CD4-positive, alpha-beta T cell treated with Interleukin-4 for 1 hour (primary cell): ENCODE data around the gene TFDP1.

Source experiments
- DNase-seq, 2 donors: peaks; one replicate each; pipeline ENCODE4 v3.0.0-alpha.2; 2020 to 2022

TFDP1 gene

GRCh38 chr13:113636266-113636963 is 51.9 kb downstream of the TFDP1 start:
- DNase-seq, result peak in 1 of 2 donors; percentile 1

- DNase-seq, result peak in 1 of 2 donors; percentile 5
Observed at GRCh38 chr13:113637262-113638160, 53.0 kb downstream of the TFDP1 start.

DNA sequence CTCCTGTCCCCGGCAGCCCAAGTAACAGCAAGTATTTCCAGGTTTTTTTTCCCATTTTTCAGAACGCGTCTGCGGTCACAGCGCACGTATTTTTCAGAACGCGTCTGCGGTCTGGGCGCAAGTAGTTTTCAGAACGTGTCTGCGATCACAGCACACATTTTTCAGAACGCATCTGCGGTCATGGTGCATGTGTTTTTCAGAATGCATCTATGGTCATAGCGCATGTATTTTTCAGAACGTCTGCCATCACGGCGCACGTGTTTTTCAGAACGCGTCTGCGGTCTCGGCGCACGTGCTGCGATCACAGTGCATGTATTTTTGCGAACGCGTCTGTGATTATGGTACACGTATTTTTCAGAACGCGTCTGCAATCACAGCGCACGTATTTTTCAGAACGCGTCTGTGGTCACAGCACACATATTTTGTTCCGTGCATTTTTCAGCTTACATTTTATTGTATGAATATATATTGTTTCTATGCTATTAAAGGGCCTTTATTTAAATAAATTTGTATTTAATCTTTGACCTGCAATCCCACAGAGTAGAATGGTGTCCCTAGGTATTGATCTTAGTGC is 53.7 kb downstream of the TFDP1 start:
- DNase-seq, result no peak

- no peak for DNase-seq
Observed at GRCh38 chr13:113638806-113639205, 54.3 kb downstream of the TFDP1 start.

DNA sequence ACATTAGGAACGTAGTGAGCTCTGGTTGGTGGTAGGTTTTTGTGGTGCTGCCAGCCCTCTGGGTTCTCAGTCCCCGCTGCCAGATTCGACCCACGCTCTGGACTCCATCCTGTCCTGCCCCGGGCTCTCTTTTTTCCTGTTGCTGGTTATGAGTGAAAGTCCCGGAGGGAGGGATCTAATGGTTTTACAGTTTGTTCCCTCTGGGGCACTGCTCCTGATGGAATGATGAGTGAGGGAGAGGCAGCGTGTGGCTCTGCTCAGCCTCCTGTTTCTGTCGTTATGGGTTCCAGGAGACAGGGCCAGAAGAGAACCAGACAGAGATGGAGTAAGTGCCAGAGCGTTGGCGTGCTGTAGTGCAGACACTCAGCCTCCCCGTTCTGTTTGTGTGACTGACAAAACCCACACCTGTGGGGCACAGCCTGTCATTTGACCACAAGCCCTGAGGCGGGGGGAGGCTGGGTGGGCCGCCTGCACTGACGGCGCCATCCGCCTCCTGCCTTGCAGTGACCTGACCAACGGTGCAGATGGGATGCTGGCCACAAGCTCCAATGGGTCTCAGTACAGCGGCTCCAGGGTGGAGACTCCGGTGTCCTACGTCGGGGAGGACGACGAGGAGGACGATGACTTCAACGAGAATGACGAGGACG is 55.2 kb downstream of the TFDP1 start:
- DNase-seq, result no peak

DNA sequence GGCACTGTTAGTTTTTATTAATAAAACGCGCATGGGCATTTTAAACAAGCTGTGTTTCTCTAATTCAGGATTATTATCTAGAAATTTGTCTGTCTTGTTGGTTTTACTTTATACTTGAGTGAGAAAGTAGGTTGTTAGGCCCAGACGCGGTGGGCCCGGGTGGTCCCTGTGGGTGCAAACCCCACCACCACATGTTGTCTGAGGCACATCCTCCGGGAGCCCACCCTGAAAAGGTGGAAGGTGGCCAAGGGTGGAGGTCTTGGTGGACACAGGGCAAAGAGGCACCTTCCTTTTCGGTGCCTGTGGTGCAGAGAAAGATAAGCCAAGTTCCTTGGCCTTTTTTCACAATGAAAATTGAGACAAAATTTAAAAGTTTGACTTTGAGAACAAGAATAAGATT is 56.9 kb downstream of the TFDP1 start:
- no peak for DNase-seq

DNA sequence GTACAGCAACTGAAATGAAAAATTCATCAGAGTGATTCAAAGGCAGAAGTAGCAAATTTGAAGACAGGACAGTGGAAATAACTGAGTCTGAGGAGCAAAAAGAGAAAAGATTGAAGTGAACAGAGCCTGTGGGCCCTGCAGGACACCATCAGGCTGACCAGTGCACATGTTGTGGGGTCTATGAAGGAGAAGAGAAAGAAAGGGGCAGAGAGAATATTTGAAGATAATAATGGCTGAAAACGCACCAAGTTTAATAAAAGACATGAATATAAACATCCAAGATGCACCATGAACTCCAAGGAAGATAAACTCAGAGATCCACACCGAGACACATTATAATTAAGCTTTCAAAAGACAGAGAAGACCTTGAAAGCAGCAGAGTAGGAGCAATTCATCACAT is 58.0 kb downstream of the TFDP1 start:
- no peak for DNase-seq

- no peak for DNase-seq
Observed at GRCh38 chr13:113643593-113643992, 59.0 kb downstream of the TFDP1 start.

GRCh38 chr13:113644800-113645199 is 60.2 kb downstream of the TFDP1 start:
- DNase-seq, result no peak

DNA sequence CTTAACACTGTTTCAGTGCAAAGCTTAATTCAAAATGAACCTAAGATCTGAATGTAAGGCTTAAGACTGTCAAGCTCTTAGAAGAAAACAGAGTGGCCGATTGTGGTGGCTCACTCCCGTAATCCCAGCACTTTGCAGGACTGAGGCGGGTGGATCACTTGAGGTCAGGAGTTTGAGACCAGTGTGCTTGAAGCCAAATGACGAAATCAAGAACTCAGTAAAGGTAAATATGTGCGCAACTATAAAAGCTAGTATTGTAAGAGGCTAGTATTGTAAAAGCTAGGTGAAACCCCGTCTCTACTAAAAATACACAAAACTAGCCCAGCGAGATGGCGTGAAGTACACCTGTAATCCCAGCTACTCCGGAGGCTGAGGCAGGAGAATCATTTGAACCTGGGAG is 60.8 kb downstream of the TFDP1 start:
- DNase-seq, result no peak

DNA sequence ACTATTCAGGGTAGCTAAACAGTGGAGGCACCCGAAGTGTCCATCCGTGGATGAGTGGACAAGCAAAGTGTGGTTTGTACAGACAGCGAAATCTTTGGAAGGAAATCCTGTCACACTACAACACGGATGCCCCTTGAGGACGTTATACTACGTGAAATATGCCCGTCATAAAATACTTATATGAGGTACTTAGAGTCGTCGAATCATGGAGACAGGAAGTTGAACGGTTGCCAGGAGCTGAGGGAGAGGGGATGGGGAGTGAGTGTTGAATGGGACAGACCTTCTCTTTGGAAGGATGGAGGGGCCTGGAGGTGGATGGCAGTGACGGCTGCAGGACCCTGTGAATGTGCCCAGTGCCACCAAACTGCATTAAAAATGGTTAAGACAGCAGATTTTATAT is 61.8 kb downstream of the TFDP1 start:
- no peak for DNase-seq

GRCh38 chr13:113646921-113647340 is 62.4 kb downstream of the TFDP1 start:
- peak in 1 of 2 donors; percentile 9 for DNase-seq

DNA sequence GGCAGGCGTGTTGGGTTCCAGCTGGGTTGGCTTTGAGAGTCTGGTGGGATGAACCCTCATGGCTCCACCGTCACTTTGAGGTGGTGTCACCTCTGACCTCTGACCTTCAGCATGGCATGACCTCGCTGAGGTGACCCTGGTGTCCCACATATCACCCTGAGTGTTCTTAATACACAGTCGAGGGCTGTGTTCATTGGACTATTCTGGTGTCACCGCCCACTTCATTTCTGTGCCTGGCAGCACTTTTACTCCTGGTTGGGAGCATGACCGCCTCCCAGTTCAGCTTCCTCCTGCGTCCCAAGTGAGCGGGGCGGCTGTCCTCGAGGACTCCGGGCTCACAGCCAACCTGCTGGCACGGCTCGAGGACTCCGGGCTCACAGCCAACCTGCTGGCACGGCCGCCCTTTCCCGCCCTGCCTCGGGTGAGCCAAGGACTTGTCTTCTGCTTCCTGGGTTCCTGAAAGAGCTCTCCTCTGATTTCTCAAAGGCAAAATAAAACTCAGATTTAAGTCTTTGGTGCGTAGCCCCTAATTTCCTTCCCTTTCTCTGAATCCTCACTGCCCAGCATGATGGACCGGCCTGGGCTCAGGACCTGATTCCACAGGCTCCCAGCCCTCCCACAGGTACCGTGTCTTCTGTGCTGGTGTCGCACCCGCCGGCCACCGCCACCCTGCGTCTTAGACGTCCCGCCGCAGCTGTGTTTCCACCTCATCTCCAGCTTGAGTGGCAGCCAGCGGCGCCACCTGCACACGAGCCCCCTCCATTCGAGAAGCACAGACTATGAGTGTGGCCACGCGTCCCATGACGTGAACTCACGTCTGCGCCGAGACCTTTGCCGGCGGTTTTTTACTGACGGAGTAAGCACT is 63.0 kb downstream of the TFDP1 start:
- no peak for DNase-seq

- DNase-seq, result no peak
Observed at GRCh38 chr13:113648216-113648610, 63.7 kb downstream of the TFDP1 start.

GRCh38 chr13:113649212-113649611 is 64.7 kb downstream of the TFDP1 start:
- DNase-seq, result no peak

GRCh38 chr13:113650275-113650674 is 65.7 kb downstream of the TFDP1 start:
- DNase-seq, result no peak

DNA sequence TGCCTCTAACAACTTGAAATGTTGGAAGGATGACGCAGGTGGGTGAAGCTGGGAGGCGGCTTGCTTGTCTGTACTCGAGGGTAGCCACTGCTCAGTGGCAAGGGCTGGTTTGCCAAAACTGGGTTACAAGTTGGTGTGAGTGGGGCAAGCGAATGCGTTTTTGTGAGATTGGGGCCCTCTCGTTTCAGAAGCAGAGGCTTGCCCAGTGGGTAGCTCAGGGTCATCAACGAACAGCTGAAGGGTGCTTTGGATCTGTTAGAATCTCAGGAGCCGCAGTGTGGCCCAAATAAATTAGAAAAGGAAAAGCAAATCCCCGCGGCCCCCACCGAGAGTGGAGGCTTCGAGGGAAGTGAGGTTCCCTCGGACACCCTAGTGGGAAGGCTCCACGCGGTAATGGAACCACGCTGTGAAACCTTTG is 66.2 kb downstream of the TFDP1 start:
- DNase-seq, result no peak

- no peak for DNase-seq
Observed at GRCh38 chr13:113651511-113652403, 67.2 kb downstream of the TFDP1 start.

- DNase-seq, result no peak
Observed at GRCh38 chr13:113652404-113653263, 68.1 kb downstream of the TFDP1 start.
